Naive B cell (primary cell): ENCODE results near the gene TRDMT1. TPM values are rescaled to one million over a fixed set of nuclear protein-coding genes. Genes with fewer than 3 reads are reported as not detected.
"Not testable (repeated sequence)": the region's sequence is repeated elsewhere in the genome, so short reads cannot be mapped to it uniquely, and the experiment has no call there.

Experiments used
- ATAC-seq, 2 donors: fragments of 150-1000 bp; cut with Tn5 transposase; 2 replicates each; pipeline ENCODE4 v1.10.0; 2021; ENCODE audit warnings: low read depth in 2 of 2, mild to moderate bottlenecking in 2 of 2, moderate library complexity in 2 of 2
- DNase-seq: peaks from one replicate; pipeline ENCODE4 v3.0.0; 2022
- H3K27ac Mint-ChIP-seq, 6 donors: one replicate each; pipeline ENCODE4 v1.8.0; 2020 to 2022; ENCODE audit warnings: mild to moderate bottlenecking in 6 of 6, mixed read lengths in 6 of 6, moderate library complexity in 5 of 6, inconsistent platforms in 2 of 6
- H3K27me3 Mint-ChIP-seq, 3 donors: one replicate each; pipeline ENCODE4 v1.8.0; 2021 to 2022; ENCODE audit warnings: mixed read lengths in 3 of 3, mild to moderate bottlenecking in 1 of 3
- H3K36me3 Mint-ChIP-seq, 2 donors: one replicate each; pipeline ENCODE4 v1.8.0; 2020 to 2022; ENCODE audit warnings: mixed read lengths in 2 of 2, inconsistent platforms in 1 of 2, mild to moderate bottlenecking in 1 of 2
- H3K4me1 Mint-ChIP-seq, 3 donors: one replicate each; pipeline ENCODE4 v1.8.0; 2020 to 2022; ENCODE audit warnings: mixed read lengths in 3 of 3, inconsistent platforms in 1 of 3, mild to moderate bottlenecking in 1 of 3, moderate library complexity in 1 of 3
- H3K4me3 Mint-ChIP-seq, 8 donors: one replicate each; pipeline ENCODE4 v1.8.0; 2020 to 2022; ENCODE audit warnings: mild to moderate bottlenecking in 8 of 8, mixed read lengths in 8 of 8, moderate library complexity in 8 of 8, inconsistent platforms in 2 of 8
- H3K9me3 Mint-ChIP-seq, 7 donors: one replicate each; pipeline ENCODE4 v1.8.0; 2020 to 2022; ENCODE audit warnings: mixed read lengths in 7 of 7, mild to moderate bottlenecking in 5 of 7, inconsistent platforms in 2 of 7, moderate library complexity in 1 of 7
- polyA plus RNA-seq, 6 donors: library from polyadenylated mRNA; unstranded; fragments of 300-500 nt; fragmentation: Illumina TruSeq; gene quantifications; one replicate each; pipeline ENCODE4 v1.2.3, GENCODE V29; 2021; ENCODE audit warnings: low read depth in 6 of 6

The TRDMT1 gene
- polyA plus RNA-seq, 6 donors from 2014 or later: 6.9 to 15.5 (median 9.6) TPM

- Mint-ChIP-seq H3K9me3 (no peaks in the 10 kb centered on the region), H3K27ac (peak overlapping the region in 1 of 6 donors; percentile 26), H3K36me3 (peaks cover 12 to 38% of the 10 kb centered on the region in 2 donors), H3K27me3 (no peaks in the 10 kb centered on the region), H3K4me1 (no peaks in the 10 kb centered on the region), H3K4me3 (no peak overlapping the region)
- ATAC-seq: no peak
- no peak for DNase-seq
Observed at GRCh38 chr10:17122726-17123661, 78.5 kb downstream of the TRDMT1 start.

- Mint-ChIP-seq H3K36me3 (peaks cover 12 to 38% of the 10 kb centered on the region in 2 donors), H3K27ac (no peak overlapping the region)
- no peak for DNase-seq
Observed at GRCh38 chr10:17122052-17122451, 79.4 kb downstream of the TRDMT1 start.

GRCh38 chr10:17120694-17121093 lies 80.8 kb downstream of the TRDMT1 start:
- ATAC-seq (no peak), DNase-seq (no peak)
- no peaks in the 10 kb centered on the region for H3K9me3 Mint-ChIP-seq
- H3K36me3 Mint-ChIP-seq: peaks cover 12 to 40% of the 10 kb centered on the region in 2 donors
- H3K27me3 Mint-ChIP-seq: no peaks in the 10 kb centered on the region
- H3K27ac Mint-ChIP-seq: no peak overlapping the region
- H3K4me1 Mint-ChIP-seq: no peaks in the 10 kb centered on the region
- H3K4me3 Mint-ChIP-seq: no peak overlapping the region

More at GRCh38 chr10:17122052-17122451, 79.4 kb downstream of the TRDMT1 start:
- H3K4me1 Mint-ChIP-seq: no peaks in the 10 kb centered on the region
- no peak overlapping the region for H3K4me3 Mint-ChIP-seq
- no peaks in the 10 kb centered on the region for H3K27me3 Mint-ChIP-seq
- no peaks in the 10 kb centered on the region for H3K9me3 Mint-ChIP-seq
- ATAC-seq: no peak

- no peak overlapping the region for H3K4me3 Mint-ChIP-seq
- H3K4me1 Mint-ChIP-seq: no peaks in the 10 kb centered on the region
- H3K27ac Mint-ChIP-seq: no peak overlapping the region
- no peaks in the 10 kb centered on the region for H3K27me3 Mint-ChIP-seq
- H3K9me3 Mint-ChIP-seq: no peaks in the 10 kb centered on the region
- DNase-seq (no peak), ATAC-seq (no peak)
- peaks cover 12 to 40% of the 10 kb centered on the region in 2 donors for H3K36me3 Mint-ChIP-seq
Observed at GRCh38 chr10:17119845-17120244, 81.6 kb downstream of the TRDMT1 start.

- H3K36me3 Mint-ChIP-seq: peaks cover 20 to 32% of the 10 kb centered on the region in 2 donors
- no peaks in the 10 kb centered on the region for H3K4me1 Mint-ChIP-seq
- no peaks in the 10 kb centered on the region for H3K27me3 Mint-ChIP-seq
- DNase-seq (no peak), ATAC-seq (no peak)
- no peak overlapping the region for H3K4me3 Mint-ChIP-seq
- H3K9me3 Mint-ChIP-seq: no peaks in the 10 kb centered on the region
- H3K27ac Mint-ChIP-seq: peak overlapping the region in 1 of 6 donors; percentile 79
Observed at GRCh38 chr10:17116193-17116592, 85.3 kb downstream of the TRDMT1 start.

- H3K36me3 Mint-ChIP-seq: peaks cover 15 to 30% of the 10 kb centered on the region in 2 donors
- ATAC-seq (no peak), DNase-seq (no peak)
- H3K4me1 Mint-ChIP-seq: no peaks in the 10 kb centered on the region
- no peaks in the 10 kb centered on the region for H3K9me3 Mint-ChIP-seq
- H3K4me3 Mint-ChIP-seq: no peak overlapping the region
- H3K27ac Mint-ChIP-seq: no peak overlapping the region
- H3K27me3 Mint-ChIP-seq: no peaks in the 10 kb centered on the region
Observed at GRCh38 chr10:17115683-17116082, 85.8 kb downstream of the TRDMT1 start.

GRCh38 chr10:17114878-17115444 lies 86.5 kb downstream of the TRDMT1 start:
- not testable (repeated sequence) for DNase-seq, ATAC-seq, H3K27me3 Mint-ChIP-seq, H3K9me3 Mint-ChIP-seq, H3K4me1 Mint-ChIP-seq, H3K4me3 Mint-ChIP-seq, H3K27ac Mint-ChIP-seq
- peaks cover 9 to 23% of the 10 kb centered on the region in 2 donors for H3K36me3 Mint-ChIP-seq

- H3K4me1 Mint-ChIP-seq: no peaks in the 10 kb centered on the region
- no peak overlapping the region for H3K27ac Mint-ChIP-seq
- no peaks in the 10 kb centered on the region for H3K9me3 Mint-ChIP-seq
- H3K27me3 Mint-ChIP-seq: no peaks in the 10 kb centered on the region
- DNase-seq (no peak), ATAC-seq (no peak)
- H3K36me3 Mint-ChIP-seq: peaks cover 9 to 16% of the 10 kb centered on the region in 2 donors
- H3K4me3 Mint-ChIP-seq: no peak overlapping the region
Observed at GRCh38 chr10:17113889-17114540, 87.5 kb downstream of the TRDMT1 start.

- DNase-seq (no peak), ATAC-seq (no peak)
- Mint-ChIP-seq H3K4me1 (no peaks in the 10 kb centered on the region), H3K27ac (peak overlapping the region in 1 of 6 donors; percentile 34), H3K9me3 (no peaks in the 10 kb centered on the region), H3K4me3 (no peak overlapping the region), H3K27me3 (no peaks in the 10 kb centered on the region), H3K36me3 (peaks cover 9 to 16% of the 10 kb centered on the region in 2 donors)
Observed at GRCh38 chr10:17113346-17113745, 88.1 kb downstream of the TRDMT1 start.

- Mint-ChIP-seq H3K36me3 (peaks cover 9 to 16% of the 10 kb centered on the region in 2 donors), H3K4me1 (no peaks in the 10 kb centered on the region), H3K9me3 (no peaks in the 10 kb centered on the region), H3K4me3 (no peak overlapping the region), H3K27ac (peak overlapping the region in 1 of 6 donors; percentile 50), H3K27me3 (no peaks in the 10 kb centered on the region)
- ATAC-seq (no peak), DNase-seq (no peak)
Observed at GRCh38 chr10:17112566-17112965, 88.9 kb downstream of the TRDMT1 start.

- H3K4me3 Mint-ChIP-seq: no peak overlapping the region
- no peaks in the 10 kb centered on the region for H3K9me3 Mint-ChIP-seq
- no peak for ATAC-seq
- peaks cover 8 to 9% of the 10 kb centered on the region in 2 donors for H3K36me3 Mint-ChIP-seq
- no peak overlapping the region for H3K27ac Mint-ChIP-seq
- DNase-seq: no peak
- no peaks in the 10 kb centered on the region for H3K4me1 Mint-ChIP-seq
- no peaks in the 10 kb centered on the region for H3K27me3 Mint-ChIP-seq
Observed at GRCh38 chr10:17109475-17110207, 91.8 kb downstream of the TRDMT1 start.

GRCh38 chr10:17109046-17109445 lies 92.4 kb downstream of the TRDMT1 start:
- no peak overlapping the region for H3K27ac Mint-ChIP-seq
- peaks cover 5 to 8% of the 10 kb centered on the region in 2 donors for H3K36me3 Mint-ChIP-seq
- H3K4me1 Mint-ChIP-seq: no peaks in the 10 kb centered on the region
- ATAC-seq: no peak
- no peak for DNase-seq
- no peaks in the 10 kb centered on the region for H3K27me3 Mint-ChIP-seq
- H3K4me3 Mint-ChIP-seq: no peak overlapping the region
- H3K9me3 Mint-ChIP-seq: no peaks in the 10 kb centered on the region

- Mint-ChIP-seq H3K9me3 (no peaks in the 10 kb centered on the region), H3K27me3 (no peaks in the 10 kb centered on the region), H3K36me3 (peaks cover 0 to 8% of the 10 kb centered on the region in 2 donors), H3K4me3 (no peak overlapping the region), H3K27ac (no peak overlapping the region), H3K4me1 (no peaks in the 10 kb centered on the region)
- no peak for DNase-seq
- ATAC-seq: no peak
Observed at GRCh38 chr10:17106991-17107390, 94.5 kb downstream of the TRDMT1 start.
